Measurements from ENCODE around the gene RNF151. TPM values are rescaled to one million over a fixed set of nuclear protein-coding genes. Genes with fewer than 3 reads are reported as not detected.
"Not testable (repeated sequence)": the region's sequence is repeated elsewhere in the genome, so short reads cannot be mapped to it uniquely, and the experiment has no call there.

The RNF151 gene
- total RNA-seq, 3 donors from 2014 or later, result 0.40 to 0.42 TPM; not detected in 1

GRCh38 chr16:2008009-2008526 is 41.4 kb downstream of the RNF151 start:
- H3K9me3 Mint-ChIP-seq, result no peaks in the 10 kb centered on the region
- H3K4me1 Mint-ChIP-seq (ENCODE audit: low read depth), result peaks cover 36% of the 10 kb centered on the region
- ATAC-seq, result no peak
- H3K36me3 Mint-ChIP-seq (ENCODE audit: insufficient read depth), result peaks cover 11% of the 10 kb centered on the region
- H3K4me3 Mint-ChIP-seq, result peak overlapping the region; percentile 92
- no peaks in the 10 kb centered on the region for H3K27me3 Mint-ChIP-seq (ENCODE audit: low read depth)
- no peak for DNase-seq

GRCh38 chr16:2008631-2009163 is 42.0 kb downstream of the RNF151 start:
- peaks cover 11% of the 10 kb centered on the region for H3K36me3 Mint-ChIP-seq (ENCODE audit: insufficient read depth)
- no peaks in the 10 kb centered on the region for H3K27me3 Mint-ChIP-seq (ENCODE audit: low read depth)
- peak overlapping the region; percentile 92 for H3K4me3 Mint-ChIP-seq
- no peak for DNase-seq
- ATAC-seq, result peak; percentile 6 to 8
- H3K4me1 Mint-ChIP-seq (ENCODE audit: low read depth), result peaks cover 36% of the 10 kb centered on the region
- no peaks in the 10 kb centered on the region for H3K9me3 Mint-ChIP-seq

GRCh38 chr16:2009164-2009711 is 42.6 kb downstream of the RNF151 start:
- ATAC-seq (peak; percentile 36 to 45), DNase-seq (no peak)
- H3K9me3 Mint-ChIP-seq, result no peaks in the 10 kb centered on the region
- H3K27me3 Mint-ChIP-seq (ENCODE audit: low read depth), result no peaks in the 10 kb centered on the region
- H3K4me3 Mint-ChIP-seq, result peak overlapping the region; percentile 92
- peaks cover 11% of the 10 kb centered on the region for H3K36me3 Mint-ChIP-seq (ENCODE audit: insufficient read depth)
- H3K4me1 Mint-ChIP-seq (ENCODE audit: low read depth), result peaks cover 36% of the 10 kb centered on the region

GRCh38 chr16:2009791-2010510 is 43.3 kb downstream of the RNF151 start, which contains the start of gene ZNF598:
Gene ZNF598 (minus strand): TSS chr16:2009821.
- ATAC-seq (peak; percentile 95 to 96), DNase-seq (peak; percentile 76)
- Mint-ChIP-seq H3K27me3 (ENCODE audit: low read depth) (no peaks in the 10 kb centered on the region), H3K36me3 (ENCODE audit: insufficient read depth) (peaks cover 11% of the 10 kb centered on the region), H3K4me3 (peak within 1 kb of the TSS; percentile 94), H3K9me3 (no peaks in the 10 kb centered on the region), H3K4me1 (ENCODE audit: low read depth) (peaks cover 35% of the 10 kb centered on the region)

GRCh38 chr16:2011726-2012125 is 45.1 kb downstream of the RNF151 start:
- DNase-seq; H3K4me3 Mint-ChIP-seq; H3K9me3 Mint-ChIP-seq; H3K27me3 Mint-ChIP-seq (ENCODE audit: low read depth); H3K36me3 Mint-ChIP-seq (ENCODE audit: insufficient read depth); ATAC-seq: not testable (repeated sequence)
- H3K4me1 Mint-ChIP-seq (ENCODE audit: low read depth), result peaks cover 28% of the 10 kb centered on the region

GRCh38 chr16:2013527-2013926 is 46.9 kb downstream of the RNF151 start:
- Mint-ChIP-seq H3K27me3 (ENCODE audit: low read depth) (peaks cover 3% of the 10 kb centered on the region), H3K36me3 (ENCODE audit: insufficient read depth) (peaks cover 4% of the 10 kb centered on the region), H3K9me3 (no peaks in the 10 kb centered on the region), H3K4me1 (ENCODE audit: low read depth) (peaks cover 10% of the 10 kb centered on the region), H3K4me3 (no peak overlapping the region)
- DNase-seq, result no peak
- ATAC-seq, result no peak

- ATAC-seq (no peak), DNase-seq (no peak)
- Mint-ChIP-seq H3K4me1 (ENCODE audit: low read depth) (peaks cover 2% of the 10 kb centered on the region), H3K9me3 (no peaks in the 10 kb centered on the region), H3K4me3 (no peak overlapping the region), H3K36me3 (ENCODE audit: insufficient read depth) (no peaks in the 10 kb centered on the region), H3K27me3 (ENCODE audit: low read depth) (peaks cover 12% of the 10 kb centered on the region)
These were observed 48.7 kb downstream of the RNF151 start for GRCh38 chr16:2015117-2015946.

GRCh38 chr16:2015947-2016208 is 49.2 kb downstream of the RNF151 start:
- no peaks in the 10 kb centered on the region for H3K9me3 Mint-ChIP-seq

GRCh38 chr16:2016407-2016922 is 49.8 kb downstream of the RNF151 start:
- Mint-ChIP-seq H3K36me3 (ENCODE audit: insufficient read depth) (no peaks in the 10 kb centered on the region), H3K9me3 (no peaks in the 10 kb centered on the region), H3K27me3 (ENCODE audit: low read depth) (peaks cover 21% of the 10 kb centered on the region), H3K4me1 (ENCODE audit: low read depth) (peaks cover 4% of the 10 kb centered on the region), H3K4me3 (no peak overlapping the region)
- no peak for DNase-seq
- ATAC-seq, result no peak

More at GRCh38 chr16:2015947-2016208, 49.2 kb downstream of the RNF151 start:
- Mint-ChIP-seq H3K36me3 (ENCODE audit: insufficient read depth) (no peaks in the 10 kb centered on the region), H3K4me3 (no peak overlapping the region), H3K27me3 (ENCODE audit: low read depth) (peaks cover 17% of the 10 kb centered on the region), H3K4me1 (ENCODE audit: low read depth) (peaks cover 4% of the 10 kb centered on the region)
- DNase-seq, result no peak
- no peak for ATAC-seq

Other genes with a start within 250 kb of the RNF151 start
- gene NME3, start 195.3 kb upstream of the RNF151 start, total RNA-seq, result 10 to 100 TPM; 37.2 to 37.6 (median 37.4) TPM
- 10 to 100 TPM; 30.4 to 39.1 (median 35.7) TPM for gene EME2, start 194.0 kb upstream of the RNF151 start, total RNA-seq
- 100 to 1,000 TPM; 223 to 288 (median 265) TPM for gene MRPS34, start 193.7 kb upstream of the RNF151 start, total RNA-seq
- gene SPSB3, start 184.3 kb upstream of the RNF151 start, total RNA-seq, result 10 to 100 TPM; 15.5 to 20.8 (median 16.8) TPM
- gene NUBP2, start 183.9 kb upstream of the RNF151 start, total RNA-seq, result 100 to 1,000 TPM in 1 of 3 donors, 10 to 100 TPM in 2; 85.7 to 101 (median 94.7) TPM
- under 1 TPM in 1 of 3 donors, not detected in 2; 0.18 TPM for gene IGFALS, start 173.2 kb upstream of the RNF151 start, total RNA-seq
- gene HAGH, start 140.0 kb upstream of the RNF151 start, total RNA-seq, result 10 to 100 TPM; 34.4 to 45.9 (median 35.3) TPM
- 10 to 100 TPM; 22.8 to 27.9 (median 24.0) TPM for gene FAHD1, start 139.7 kb upstream of the RNF151 start, total RNA-seq
- gene MEIOB, start 94.7 kb upstream of the RNF151 start, total RNA-seq, result under 1 TPM; 0.24 to 0.34 (median 0.28) TPM
- not detected for gene HS3ST6, start 48.4 kb upstream of the RNF151 start, total RNA-seq
- 10 to 100 TPM; 16.8 to 19.4 (median 17.6) TPM for gene MSRB1, start 23.7 kb upstream of the RNF151 start, total RNA-seq
- gene RPL3L, start 12.2 kb upstream of the RNF151 start, total RNA-seq, result not detected
- 100 to 1,000 TPM; 115 to 143 (median 117) TPM for gene NDUFB10, start 7.3 kb upstream of the RNF151 start, total RNA-seq
- gene RPS2, start 2.0 kb upstream of the RNF151 start, total RNA-seq, result 1,000 to 10,000 TPM; 5,588 to 5,699 (median 5,621) TPM
- 100 to 1,000 TPM; 146 to 159 (median 156) TPM for gene TBL3, start 5.2 kb downstream of the RNF151 start, total RNA-seq
- under 1 TPM in 1 of 3 donors, not detected in 2; 0.35 TPM for gene NOXO1, start 14.6 kb downstream of the RNF151 start, total RNA-seq
- gene GFER, start 17.3 kb downstream of the RNF151 start, total RNA-seq, result 10 to 100 TPM; 34.9 to 50.0 (median 47.2) TPM
- 1 to 10 TPM; 2.7 to 4.3 (median 3.5) TPM for gene SYNGR3, start 23.1 kb downstream of the RNF151 start, total RNA-seq
- 100 to 1,000 TPM; 118 to 127 (median 126) TPM for gene ZNF598, start 43.0 kb downstream of the RNF151 start, total RNA-seq
- gene NPW, start 52.9 kb downstream of the RNF151 start, total RNA-seq, result 10 to 100 TPM in 2 of 3 donors, 1 to 10 TPM in 1; 9.2 to 19.0 (median 13.1) TPM
- 1 to 10 TPM; 2.0 to 4.4 (median 2.0) TPM for gene NHERF2, start 60.0 kb downstream of the RNF151 start, total RNA-seq
- gene NTHL1, start 81.0 kb downstream of the RNF151 start, total RNA-seq, result 10 to 100 TPM; 30.5 to 43.5 (median 34.8) TPM
- gene TSC2, start 81.1 kb downstream of the RNF151 start, total RNA-seq, result 10 to 100 TPM; 87.6 to 98.0 (median 94.5) TPM
- 100 to 1,000 TPM; 100 to 118 (median 104) TPM for gene PKD1, start 169.0 kb downstream of the RNF151 start, total RNA-seq
- not detected for gene RAB26, start 181.8 kb downstream of the RNF151 start, total RNA-seq
- 100 to 1,000 TPM in 2 of 3 donors, 10 to 100 TPM in 1; 95.6 to 110 (median 102) TPM for gene TRAF7, start 188.9 kb downstream of the RNF151 start, total RNA-seq
- 1 to 10 TPM in 1 of 3 donors, under 1 TPM in 2; 0.14 to 1.5 (median 0.34) TPM for gene CASKIN1, start 229.7 kb downstream of the RNF151 start, total RNA-seq
- 10 to 100 TPM; 73.6 to 88.0 (median 84.8) TPM for gene MLST8, start 238.6 kb downstream of the RNF151 start, total RNA-seq
- 1 to 10 TPM; 6.4 to 8.2 (median 6.8) TPM for gene BRICD5, start 244.0 kb downstream of the RNF151 start, total RNA-seq
- 10 to 100 TPM; 25.8 to 27.9 (median 27.2) TPM for gene PGP, start 248.0 kb downstream of the RNF151 start, total RNA-seq

All from activated T-cell treated with anti-CD3 and anti-CD28 coated beads, Interleukin-2, amount 50 U/mL, for 4 hours (primary cell).